Activated CD8-positive, alpha-beta memory T cell treated with anti-CD3 and anti-CD28 coated beads for 1 hour (primary cell): Measurements from ENCODE around the gene TRIM32.

Source experiments
- DNase-seq, 2 donors: peaks; one replicate each; pipeline ENCODE4 v3.0.0-alpha.2; 2020; ENCODE audit warnings: low read depth in 1 of 2; ENCODE audit errors: extremely low read depth in 1 of 2

The TRIM32 gene

DNA sequence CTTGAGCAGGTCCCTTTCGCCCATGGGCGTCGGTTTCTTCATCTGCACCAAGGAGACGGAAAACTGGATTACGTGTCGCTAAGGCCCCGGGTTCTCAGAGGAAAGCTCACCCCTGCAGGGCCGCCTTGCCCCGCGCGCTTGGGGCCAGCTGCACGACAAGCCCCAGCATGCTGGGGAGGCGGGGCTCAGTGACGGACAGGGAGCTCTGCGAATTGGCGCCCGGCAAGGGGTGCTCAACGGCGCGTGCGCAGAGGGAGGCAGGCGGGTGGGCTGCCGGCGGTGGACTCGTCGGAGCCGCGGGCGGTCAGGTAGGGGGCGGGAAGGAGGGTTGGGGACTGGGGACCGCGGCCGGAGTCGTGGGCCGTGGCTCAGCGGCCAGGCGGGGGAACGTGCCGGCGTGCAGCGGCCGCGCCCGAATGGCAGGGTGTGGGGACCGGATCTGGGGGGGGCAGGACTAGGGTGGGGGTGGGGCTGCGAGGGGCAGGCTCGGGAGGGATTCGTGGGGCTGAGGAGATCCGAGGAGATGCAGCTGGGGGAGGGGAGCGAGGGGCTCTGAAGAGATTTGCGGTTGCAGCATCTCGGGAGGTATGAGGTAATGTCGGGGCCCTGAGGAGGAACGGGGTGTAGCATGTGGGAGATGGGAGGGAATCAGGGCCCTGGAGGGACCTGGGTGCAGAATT is at the start of gene TRIM32:
TRIM32 (plus strand) TSS at position 232 of the 680 bp plus-strand sequence. CDS start 10,438 bp downstream, outside the sequence.
- DNase-seq = peak; percentile 81 to 90

DNA sequence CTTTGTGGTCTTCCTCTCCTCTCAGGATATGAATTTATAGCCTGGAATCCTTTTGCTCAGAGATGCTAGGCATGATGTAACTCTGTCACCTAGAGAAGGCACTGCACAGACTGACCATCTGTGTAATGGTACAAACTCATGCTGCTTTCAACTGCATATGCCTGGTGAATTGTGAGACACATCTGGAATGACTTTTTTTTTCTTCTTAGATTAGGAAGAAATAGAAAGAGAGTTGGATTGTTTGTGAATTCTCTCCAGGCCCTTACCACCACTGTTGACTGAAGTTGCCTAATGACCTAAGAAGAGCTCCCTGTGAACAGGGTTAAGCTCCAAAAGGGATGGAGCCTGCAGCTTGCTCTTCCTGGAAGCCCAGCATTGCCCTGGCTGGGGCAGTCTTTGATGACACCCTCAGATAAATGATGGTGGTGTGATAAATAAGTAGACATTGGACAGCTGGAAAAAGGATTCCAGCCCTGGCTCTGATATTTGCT is 47.8 kb upstream of the TRIM32 start:
- no peak for DNase-seq

DNA sequence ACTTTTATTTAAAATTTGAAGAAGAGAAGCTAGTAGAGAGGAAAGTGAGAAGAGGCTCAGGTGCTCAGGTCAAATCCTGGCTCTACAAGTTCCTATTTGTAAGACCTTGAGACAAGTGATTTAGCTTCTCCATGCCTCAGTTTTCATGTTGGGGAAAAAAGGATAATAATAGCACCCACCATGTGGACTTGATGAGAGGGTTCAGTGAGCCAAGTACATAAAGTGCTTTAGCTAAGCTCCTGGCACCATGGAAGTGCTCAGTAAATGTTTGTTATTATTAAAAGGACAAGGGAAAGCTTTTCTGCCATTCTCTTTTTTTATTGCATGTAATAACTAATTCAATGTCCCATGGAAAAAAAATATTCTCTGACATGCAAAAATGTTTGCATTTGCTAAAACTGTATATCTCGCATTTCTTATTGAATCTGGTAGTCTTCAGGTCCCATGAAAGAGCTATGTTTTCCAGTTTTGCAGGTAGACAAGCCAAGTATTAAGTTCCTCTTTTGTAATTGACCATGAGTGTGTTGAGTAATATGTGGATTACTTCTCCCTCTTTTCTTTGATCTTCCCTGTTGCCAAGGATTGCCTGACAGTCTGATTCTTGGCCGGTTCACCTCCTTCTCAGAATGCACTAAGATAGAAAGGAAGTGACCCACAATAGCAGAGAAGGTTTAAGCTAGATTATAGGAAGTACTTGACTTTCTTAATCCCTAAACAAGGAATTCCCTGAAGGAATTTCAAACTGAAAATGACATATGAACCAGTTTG is 45.6 kb upstream of the TRIM32 start:
- DNase-seq = no peak

DNA sequence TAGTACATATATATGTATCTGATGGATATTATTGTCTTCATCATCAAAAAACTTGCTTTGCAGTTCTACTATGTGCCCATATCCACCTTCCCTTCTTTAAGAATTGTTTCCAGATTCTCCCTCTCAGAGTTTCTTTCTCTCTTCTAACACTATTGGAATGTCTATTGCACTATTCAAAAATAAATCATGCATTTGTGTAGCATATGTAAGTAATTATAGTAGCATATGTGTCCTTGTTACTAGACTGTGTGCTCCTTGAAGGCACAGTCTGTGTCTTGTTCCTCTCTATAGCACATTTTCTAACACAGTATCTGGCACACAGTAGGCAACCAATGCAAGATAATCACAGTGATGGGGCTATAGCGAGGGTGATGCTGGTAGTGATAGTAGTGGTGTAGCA is 43.4 kb upstream of the TRIM32 start:
- no peak for DNase-seq

DNA sequence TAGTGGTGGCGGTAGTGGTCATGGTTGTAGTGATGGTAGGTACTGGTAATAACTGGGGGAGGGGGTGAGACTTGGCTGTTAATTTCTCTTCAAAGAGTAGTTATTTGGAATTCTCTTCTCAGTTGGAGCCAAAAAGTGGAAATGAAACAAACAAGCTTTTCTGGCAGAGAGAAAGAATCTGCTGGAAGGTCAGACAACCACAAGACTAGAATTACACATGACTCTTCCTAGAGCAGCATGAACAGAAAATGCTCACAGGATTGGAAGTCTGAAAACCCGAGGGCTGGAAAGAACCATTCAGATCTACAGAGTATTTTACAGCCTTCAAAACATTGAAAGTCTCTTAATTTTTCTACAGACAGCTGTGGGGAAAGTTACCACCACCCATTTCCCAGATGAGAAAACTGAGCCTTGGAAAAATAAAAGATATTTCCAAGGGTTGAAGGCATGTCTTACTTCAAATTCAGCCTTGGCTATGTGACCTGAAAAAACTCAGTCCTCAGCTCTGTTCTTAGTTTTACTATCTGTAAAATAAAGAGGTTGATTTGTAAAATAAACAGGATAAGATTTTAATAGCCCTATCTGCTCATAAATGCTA is 42.9 kb upstream of the TRIM32 start:
- no peak for DNase-seq

- no peak for DNase-seq
Measured at GRCh38 chr9:116646661-116647514, 40.2 kb upstream of the TRIM32 start.

DNA sequence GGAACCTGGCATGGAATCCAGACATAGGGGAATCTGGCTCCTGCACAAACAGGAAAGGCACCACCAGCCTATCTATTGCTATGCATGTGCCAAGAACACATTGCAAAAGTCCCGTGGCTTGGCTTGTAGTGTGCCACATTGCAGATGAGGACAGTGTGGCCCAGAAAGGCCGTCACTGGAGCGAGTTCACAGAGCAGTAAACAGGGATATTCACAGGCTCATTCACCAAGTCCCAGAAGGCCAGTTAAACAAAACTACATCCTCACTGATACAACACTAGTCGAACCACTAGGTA is 39.6 kb upstream of the TRIM32 start:
- DNase-seq = no peak

GRCh38 chr9:116653348-116654058 is 33.6 kb upstream of the TRIM32 start:
- DNase-seq = no peak

DNA sequence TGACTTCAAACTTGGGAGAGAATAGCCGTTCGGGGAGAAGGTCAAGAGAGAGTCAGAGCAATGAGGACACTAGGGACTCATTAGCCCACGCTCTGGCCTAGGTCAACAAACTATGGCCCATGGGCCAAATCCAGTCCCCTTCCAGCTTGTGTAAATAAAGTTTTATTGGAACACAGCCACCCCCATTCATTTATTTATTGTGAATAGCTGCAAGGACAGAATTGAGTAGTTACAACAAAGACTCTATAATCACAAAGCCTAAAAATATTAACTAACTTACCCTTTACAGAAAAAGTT is 33.1 kb upstream of the TRIM32 start:
- DNase-seq = no peak

- DNase-seq = no peak
Measured at GRCh38 chr9:116656501-116656971, 30.6 kb upstream of the TRIM32 start.

DNA sequence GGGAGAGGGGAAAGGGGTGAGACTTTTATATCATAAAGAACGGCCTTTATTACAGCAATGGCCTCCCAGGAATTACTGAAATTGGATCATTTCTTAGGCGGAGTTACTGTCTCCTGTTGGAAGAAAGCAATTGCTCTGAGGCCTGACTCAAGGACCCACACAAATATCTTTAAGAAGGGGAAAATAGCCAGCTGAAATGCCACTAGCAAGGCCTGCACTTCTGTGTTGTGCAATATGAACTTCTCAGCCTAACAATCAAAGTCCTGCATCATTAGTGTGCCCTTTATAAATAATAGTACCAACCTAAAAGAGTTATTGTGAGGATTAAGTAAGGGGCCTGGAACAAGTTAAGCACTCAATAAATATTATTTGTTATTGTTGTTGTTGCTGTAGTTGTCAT is 30.1 kb upstream of the TRIM32 start:
- no peak for DNase-seq

DNA sequence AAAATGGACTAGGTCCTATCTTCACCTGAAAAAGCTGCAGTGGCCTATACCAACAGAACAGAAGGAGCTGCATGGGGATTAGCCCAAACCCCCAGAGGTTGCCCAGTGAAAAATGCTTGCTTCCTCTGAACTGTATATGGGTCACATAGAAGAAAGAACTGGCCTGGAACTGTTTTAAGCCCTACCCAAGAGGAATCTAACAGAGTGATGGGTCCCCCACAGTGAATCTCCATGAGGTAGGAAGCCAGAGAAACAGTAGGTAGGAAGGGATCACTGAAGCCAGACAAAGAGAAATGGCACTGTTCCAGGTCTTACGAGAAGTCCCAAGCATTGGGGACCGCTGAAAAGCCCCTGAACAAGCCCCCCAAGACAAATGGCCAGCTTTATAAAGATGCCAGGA is 28.8 kb upstream of the TRIM32 start:
- DNase-seq = no peak

DNA sequence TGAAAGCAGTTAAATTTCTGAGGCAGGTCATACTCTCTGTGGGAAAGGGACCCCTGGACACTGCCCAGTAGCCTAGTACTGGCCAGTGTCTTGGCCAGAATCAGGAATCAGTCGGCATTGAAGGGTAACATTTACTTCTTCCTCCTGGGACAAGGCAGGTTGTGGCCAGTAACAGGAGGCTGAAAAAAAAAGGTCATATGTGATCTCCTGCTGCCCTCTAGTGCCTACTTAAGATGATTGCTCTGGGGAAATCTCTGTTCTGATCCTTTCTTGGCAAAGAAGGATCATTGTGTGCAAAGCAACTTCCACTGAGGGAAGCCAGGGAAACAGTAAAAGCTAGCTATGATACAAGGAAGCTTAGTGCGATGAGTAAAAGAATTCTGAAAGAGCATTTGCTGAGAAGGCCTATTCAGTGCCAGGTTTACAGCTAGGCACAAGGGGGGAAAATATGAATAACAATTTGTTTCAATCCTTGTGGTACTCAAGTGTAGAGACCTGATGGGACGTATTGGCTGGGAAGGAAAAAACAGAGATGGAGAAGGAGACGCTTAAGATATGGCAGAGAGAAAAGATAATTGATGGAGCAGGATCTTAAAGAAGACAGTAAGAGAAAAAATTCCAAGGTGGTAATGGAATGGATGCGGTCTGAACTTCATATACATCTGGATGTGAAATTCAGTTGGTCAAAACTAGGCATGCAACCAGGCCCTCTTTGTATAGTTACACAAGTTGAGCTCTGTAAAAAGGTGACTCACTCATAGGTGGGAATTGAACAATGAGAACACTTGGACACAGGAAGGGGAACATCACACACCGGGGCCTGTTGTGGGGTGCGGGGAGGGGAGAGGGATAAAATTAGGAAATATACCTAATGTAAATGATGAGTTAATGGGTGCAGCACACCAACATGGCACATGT is 25.8 kb upstream of the TRIM32 start:
- no peak for DNase-seq

DNA sequence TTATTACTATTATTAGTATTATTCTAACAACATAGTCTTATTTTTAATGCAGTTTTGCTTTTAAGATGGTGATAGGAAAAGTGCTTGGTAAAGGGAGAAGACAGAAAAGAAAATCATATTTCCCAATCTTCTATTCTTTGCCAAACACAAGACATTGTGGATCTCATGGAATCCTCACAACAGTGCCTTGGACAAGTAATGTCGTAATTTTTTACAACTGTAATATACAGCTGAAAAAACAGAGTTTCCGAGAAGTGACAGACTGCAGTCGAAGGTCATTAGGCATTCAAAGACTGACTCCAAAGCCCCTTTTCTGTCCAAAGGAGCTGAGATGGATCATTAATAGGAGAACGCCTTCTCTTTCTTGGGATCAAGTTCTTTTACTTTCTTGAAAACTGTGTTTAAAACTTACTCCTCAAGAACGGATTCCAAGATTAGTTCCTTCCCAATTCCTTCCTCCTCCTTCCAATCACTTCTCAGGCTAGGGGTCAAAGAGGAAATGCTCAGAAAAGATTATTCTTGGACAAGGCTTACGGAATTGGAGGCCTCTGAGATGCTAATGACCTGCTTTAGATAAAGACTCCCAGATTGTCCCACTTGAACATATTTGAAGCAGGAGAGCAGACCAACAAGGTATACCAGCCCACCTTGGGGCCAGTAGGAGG is 24.3 kb upstream of the TRIM32 start:
- DNase-seq = no peak

- no peak for DNase-seq
Measured at GRCh38 chr9:116663581-116663980, 23.5 kb upstream of the TRIM32 start.

DNA sequence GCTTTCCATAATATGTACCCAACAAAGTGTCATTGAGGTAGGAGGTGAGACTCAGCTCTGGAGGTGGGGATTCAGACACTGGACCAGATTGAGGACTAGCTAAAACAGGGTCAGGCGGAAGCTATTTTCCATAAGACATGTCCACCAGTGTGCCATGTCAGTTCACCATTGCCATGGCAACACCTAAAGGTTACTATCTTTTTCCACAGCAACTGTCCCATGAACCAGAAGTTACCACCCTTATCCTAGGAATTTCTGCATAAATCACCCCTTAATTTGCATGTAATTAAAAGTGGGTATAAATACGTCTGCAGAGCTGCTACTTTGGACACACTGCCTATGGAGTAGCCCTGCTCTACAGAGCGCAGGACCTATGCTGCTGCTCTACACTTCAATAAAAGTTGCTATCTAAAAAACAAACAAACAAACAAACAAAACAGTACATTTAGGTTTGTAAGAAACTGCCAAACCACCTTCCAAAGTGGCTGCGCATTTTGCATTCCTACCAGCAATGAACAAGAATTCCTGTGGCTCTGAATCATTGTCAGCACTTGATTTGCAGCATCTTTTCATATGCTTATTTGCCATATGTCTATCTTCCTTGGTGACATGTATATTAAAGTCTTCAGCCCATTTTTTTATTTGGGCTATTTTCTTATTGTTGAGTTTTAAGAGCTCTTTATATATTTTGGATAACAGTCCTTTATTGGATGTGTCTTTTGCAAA is 18.0 kb upstream of the TRIM32 start:
- DNase-seq = no peak

DNA sequence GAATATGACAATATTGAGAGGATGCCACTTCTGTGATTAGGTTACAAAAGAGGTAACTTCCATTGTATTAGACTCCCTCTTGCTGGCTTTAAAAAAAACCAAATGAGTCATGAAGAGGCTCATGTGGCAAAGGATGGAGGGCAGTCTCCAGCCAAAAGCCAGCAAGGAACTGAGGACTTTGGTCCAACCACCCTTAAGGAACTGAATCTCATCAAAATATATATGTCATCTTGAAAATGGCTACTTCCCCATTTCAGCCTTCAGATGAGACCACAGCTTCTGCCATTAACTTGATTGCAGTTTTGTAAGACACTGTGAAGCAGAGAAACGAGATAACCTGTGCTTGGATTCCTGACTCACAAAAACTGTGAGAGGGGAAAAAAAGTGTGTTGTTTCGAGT is 15.5 kb upstream of the TRIM32 start:
- DNase-seq = no peak

- DNase-seq = no peak
Measured at GRCh38 chr9:116673375-116673774, 13.7 kb upstream of the TRIM32 start.
